GM21619 (cell line): ENCODE results near the gene FAM3A.
A peak's percentile ranks its signal among the peaks of the same experiment; 100 is the strongest.

Source experiments
- ATAC-seq: cut with Tn5 transposase; IDR thresholded peaks from one replicate; pipeline ENCODE4 v1.9.1; 2021; ENCODE audit not compliant: unreplicated experiment

The FAM3A gene

DNA sequence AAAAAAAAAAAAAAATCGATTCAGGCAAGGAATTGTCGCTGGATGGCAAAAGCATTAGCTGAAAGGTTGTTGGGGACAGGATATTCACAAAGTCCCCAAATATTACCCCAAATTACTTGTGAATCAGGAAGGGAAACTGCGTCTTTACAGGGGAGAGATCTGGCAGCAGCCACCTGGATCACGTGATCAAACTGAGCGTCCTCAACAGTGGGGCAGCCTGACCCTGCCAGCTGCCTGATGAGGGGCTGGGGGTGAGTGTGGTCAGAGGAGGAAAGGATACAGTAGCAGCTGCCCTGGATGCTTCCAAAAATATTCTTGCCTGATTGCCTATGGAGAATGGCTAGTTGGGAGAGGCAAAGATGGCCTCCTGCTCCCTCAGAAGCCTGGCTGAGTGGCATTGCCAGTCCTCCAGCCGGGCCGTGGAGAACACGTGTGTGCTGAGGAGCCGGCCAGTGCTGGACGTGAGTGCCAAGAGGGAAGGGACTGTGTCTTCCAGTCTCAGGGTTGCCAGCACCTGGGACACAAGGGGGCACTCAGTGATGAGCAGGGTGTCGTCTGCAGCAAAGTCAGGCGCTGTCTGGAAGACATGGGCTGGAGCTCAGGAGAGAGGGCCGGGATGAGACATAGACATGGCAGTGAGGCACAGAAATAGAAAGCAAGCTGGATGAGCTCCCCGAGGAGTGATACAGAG is 34.0 kb downstream of the FAM3A start:
- ATAC-seq = no peak

DNA sequence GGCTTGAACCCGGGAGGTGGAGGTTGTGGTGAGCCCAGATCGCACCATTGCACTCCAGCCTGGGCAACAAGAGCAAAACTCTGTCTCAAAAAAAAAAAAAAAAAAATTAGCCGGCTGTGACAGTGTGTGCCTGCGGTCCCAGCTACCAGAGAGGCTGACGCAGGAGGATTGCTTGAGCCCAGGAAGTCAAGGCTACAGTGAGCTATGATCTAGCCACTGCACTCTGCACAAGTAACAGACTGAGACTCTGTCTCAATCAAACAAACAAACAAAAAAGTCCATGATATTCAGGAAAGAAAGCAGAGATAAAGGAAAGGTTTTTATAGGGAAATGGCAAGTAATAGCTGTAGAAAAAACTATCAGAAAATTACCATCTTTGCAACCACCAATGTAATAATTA is 34.8 kb downstream of the FAM3A start:
- no peak for ATAC-seq

DNA sequence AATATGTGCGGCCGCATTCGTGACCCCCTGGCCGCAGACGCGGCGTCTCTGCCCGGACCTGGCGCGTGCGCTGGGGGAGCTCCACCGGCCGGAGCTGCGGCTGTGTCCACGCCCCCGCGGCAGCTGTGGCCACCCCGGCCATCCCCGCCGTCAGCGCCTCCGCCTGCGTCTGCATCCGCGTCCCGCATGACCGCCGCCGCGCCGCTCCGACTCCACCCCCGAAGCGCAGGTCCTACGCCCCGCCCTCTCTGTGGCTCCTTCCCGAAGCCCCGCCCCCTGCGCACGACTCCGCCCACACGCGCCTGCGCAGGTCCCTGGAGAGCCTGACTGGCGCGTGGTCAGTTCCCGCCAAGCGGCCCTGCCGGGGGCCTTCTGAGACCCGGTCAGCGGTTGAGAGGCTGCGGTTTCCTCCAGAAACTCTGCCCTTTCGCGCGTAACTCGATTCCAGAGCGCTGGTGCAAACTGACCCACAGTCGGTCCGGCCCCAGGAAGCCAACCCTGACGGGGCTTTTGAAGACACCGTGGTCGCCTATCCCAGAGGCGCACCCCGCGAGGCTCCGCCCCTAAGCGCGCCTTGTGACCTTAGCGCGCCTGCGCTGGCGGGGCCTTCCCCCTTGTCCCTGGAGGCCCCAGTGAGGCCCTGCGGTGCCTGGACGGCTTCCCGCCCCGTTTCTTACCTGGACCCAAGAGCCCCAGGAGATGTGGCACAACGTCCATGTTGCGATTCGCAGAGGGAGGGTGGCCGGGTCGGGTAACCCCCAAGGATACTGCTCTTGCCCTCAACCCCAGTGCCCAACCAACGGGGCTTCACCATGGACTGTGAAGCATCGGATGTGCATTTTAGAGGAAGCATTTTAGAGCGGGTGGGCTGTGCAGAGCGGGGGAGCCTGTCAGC is 37.1 kb downstream of the FAM3A start, which contains the start of gene LAGE3:
LAGE3 (minus strand) TSS at position 554 of the 895 bp plus-strand sequence; CDS start at position 188, 366 bp downstream.
- ATAC-seq = peak; percentile 87

DNA sequence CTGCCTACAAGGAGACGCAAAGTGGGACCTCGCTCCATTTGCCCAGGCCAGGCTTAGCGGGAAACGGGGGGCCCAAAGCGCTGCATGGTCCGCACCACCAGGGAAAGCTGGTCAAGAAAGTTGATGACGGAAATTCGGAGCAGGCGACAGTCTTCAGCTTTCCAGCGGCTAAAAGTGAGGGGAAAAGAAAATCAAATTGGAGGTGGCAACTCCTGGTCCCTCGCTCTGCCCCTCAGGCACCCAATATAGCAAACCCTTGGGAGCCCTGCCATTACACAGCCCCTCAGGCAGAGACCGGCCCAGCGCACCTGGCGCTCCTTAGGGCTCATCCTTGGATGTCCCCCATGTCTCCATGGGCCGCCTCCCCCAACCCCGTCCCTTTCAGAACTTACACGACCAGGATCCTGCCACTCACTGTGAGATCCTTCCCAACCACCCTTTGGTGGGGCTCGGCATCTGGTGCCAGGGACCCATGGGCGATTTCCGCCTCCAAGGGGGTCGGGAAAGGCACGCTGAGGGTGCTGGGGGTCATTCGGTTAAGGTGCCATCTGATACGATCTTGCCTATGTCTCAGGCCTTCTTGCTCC is 38.0 kb downstream of the FAM3A start:
- no peak for ATAC-seq

DNA sequence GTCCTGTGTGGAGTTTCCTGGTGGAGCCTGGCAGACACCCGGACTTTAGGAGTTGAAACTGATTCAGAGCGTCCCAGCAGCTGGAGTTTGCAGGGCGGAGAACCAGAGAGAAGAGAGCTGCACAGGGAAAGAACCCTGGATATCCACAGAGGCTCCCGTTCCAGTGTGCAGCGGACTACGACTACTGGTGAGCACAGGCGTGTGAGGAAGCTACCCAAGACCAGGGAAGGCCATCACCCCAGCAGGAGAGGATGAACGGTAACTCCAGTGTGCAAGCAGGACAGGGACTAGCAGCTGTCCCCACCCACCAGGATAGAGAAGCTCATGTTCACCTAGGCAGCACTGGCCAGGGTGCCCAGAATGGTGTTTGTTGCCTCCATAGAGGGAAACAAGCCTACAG is 39.2 kb downstream of the FAM3A start:
- ATAC-seq = no peak

DNA sequence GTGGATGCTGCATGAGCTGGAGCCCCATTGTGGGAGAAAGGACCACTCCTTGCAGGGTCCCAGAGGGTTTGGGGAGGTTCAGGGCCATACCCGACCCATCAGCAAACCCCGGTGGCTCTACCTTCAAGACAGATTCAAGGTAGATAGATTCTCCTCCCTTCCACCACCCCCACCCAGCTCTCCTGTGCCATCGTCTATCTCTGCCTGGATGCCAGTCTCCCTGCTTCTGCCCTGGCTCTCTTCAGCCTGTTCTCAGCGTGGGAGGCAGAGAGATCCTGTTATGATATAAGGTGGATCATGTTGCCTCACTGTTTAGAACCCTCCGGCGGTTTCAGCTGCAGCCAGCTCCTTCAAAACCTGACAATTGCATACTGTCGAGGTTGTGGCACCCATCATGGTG is 42.3 kb downstream of the FAM3A start:
- ATAC-seq = no peak

DNA sequence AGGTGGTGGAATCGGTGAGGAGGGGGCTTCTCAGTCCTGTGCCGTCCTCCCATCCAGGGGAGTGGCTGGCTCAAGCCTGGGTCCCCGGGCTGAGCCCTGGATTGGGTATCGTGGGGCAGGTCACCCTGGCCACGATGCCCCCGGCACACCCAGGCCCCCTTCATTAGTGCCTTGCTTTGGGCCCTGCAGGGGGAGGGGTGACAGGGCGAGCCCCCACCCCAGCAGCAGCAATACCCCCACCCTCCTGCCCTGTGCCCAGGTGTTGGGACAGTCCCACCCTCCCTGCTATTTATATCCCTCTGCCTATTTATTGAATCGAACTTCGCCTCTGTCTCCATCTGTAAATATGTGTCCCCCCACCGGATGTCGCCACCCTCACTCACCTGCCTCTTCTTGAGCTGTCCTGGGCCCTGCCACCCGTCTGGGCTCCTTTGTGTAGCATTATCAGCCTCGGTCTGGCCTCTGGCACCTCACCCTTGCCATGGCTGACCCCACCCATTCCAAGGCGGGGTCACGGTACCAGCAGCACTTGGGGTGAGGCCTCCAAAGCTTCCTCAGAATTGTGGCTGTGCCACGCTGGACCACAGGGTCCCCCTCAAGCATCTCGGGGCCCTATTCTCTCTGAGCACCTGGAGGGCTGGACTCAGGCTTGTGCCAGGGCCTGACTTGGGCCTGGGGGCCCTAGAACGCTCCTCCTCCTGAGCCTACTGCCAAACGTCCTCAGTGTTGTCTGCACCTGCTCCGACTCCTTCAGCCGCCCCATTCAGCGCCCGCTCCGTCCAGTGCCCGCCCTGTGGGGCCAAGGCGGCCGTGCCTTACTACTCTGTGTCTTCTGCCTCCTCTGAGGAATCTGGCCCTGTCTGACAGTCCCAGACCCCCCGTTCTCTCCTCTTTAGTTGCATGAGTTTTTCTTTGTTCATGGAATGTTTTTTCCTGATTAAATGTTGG is 43.1 kb downstream of the FAM3A start:
- no peak for ATAC-seq

DNA sequence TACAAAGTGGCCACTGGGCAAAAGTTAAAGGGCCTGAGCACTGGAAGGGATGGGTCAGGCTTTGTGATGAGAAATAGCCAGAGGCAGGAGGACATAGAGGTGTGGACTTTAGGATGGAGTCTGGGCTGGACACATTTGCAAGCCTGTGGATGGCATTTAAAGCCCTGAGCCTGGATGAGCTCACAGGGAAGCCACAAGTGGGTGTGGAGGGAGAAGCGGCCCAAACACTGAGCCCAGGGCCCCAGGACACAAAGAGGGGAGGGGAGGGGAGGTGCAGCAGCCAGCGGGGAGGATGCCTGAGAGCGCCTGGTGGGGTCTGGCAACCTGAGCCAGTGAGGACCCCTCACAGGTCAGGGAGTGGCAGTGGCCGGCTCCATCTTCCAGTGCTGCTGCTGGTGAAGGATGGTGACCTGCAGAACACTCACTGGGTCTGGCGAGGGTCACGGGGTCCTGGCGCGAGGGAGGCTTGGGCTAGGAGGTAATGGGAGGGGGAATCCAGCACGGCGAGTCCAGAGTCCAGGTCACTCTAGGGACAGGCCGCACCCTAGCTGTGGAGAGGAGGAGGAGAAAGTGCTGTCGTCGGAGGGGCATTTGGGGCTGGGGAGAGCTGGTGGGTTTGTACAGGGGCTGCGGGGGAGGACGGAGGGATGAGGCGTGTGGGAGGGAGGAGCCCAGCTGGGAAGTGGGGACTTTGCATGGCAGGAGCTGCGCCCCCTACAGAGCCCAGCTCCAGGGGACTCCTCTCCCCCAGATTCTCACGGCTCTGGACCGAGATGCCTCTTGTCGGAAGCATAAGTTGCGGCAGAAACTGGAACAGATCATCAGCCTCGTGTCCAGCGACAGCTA is 44.0 kb downstream of the FAM3A start:
- no peak for ATAC-seq

DNA sequence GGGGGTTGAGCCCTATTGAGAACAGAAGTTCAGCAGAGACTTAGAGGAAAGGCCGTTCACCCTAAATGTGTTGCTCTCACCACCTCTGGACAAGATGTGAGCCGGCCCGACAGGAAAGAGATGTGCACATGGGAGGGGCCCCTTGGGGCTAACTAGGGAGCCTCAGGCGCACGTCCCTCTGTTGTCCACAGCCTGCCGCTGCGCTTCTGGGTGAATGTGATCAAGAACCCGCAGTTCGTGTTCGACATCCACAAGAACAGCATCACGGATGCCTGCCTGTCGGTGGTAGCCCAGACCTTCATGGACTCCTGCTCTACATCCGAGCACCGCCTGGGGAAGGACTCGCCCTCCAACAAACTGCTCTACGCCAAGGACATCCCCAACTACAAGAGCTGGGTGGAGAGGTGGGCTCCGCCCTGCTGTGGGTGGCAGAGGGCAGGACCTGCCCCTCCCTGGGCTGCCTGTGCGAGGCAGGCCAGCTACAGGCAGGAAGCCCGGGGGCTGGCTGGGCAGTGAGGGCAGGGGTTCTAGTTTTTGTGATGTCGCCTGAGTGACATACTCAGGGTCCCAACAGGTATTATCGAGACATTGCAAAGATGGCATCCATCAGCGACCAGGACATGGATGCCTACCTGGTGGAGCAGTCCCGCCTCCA is 45.0 kb downstream of the FAM3A start:
- ATAC-seq = no peak

DNA sequence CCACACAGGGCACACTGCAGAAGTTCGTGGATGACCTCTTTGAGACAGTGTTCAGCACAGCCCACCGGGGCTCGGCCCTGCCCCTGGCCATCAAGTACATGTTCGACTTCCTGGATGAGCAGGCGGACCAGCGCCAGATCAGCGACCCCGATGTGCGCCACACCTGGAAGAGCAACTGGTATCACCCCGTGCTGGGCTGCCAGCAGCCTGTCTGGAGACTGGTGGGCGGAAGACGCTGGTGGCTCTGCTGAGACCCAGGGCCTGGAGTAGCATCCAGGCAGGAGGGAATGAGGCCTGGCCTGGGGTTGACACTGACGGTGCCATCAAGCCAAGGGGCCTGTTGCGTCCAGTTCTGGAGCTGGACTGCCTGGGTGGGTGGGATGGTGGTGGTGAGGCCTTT is 45.6 kb downstream of the FAM3A start:
- no peak for ATAC-seq

DNA sequence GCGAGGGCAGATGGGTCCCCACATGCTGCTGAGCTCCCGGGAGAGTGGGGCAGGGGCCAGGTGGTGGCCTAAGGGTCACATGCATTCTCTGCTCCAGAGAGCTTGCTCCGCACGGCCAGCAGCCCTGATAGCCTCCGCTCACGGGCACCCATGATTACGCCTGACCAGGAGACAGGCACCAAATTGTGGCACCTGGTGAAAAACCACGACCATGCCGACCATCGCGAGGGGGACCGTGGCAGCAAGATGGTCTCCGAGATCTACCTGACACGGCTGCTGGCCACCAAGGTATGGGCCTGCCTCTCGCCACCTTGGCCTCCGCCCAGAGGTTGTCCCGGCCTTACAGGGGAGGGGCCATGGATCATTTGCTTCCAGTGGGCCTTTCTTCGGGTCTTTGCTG is 46.2 kb downstream of the FAM3A start:
- no peak for ATAC-seq

DNA sequence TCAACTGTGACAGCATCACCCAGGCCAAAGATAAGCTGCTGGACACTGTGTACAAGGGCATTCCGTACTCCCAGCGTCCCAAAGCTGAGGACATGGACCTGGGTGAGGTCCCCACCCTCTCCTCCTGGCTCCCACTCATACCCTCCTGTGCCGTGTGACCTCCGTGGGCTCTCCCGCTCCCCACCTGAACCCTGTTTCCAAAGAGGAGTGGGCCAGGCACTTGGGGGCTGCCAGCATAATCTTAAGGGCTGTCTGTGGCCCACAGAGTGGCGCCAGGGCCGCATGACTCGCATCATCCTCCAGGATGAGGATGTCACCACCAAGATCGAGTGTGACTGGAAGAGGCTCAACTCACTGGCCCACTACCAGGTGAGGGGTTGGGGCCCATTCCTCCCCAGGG is 46.9 kb downstream of the FAM3A start:
- no peak for ATAC-seq

DNA sequence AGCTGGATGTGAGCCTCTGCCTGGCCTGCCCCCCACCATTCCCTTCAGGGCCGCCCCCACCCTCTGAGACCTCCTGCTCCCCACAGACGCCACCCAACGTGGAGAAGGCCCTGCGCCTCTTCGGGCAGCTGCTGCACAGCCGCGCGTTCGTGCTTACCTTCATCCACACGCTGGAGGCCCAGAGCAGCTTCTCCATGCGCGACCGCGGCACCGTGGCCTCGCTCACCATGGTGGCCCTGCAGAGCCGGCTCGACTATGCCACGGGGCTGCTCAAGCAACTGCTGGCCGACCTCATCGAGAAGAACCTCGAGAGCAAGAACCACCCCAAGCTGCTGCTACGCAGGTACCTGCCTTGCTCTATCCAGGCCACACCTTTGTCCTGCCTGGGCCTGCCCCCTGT is 47.8 kb downstream of the FAM3A start:
- no peak for ATAC-seq

DNA sequence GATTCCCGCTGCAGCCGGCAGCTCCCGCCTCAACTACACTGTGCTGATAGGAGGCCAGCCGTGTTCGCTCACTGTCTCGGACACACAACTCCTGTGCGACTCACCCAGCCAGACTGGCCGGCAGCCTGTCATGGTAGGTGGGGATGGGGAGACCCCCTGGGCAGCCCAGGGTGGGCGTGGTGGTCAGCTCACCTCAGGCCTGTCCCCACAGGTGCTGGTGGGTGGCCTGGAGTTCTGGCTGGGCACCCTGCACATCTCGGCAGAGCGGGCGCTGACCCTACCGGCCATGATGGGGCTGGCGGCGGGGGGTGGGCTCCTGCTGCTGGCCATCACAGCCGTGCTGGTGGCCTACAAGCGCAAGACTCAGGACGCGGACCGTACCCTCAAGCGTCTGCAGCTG is 48.5 kb downstream of the FAM3A start:
- no peak for ATAC-seq

DNA sequence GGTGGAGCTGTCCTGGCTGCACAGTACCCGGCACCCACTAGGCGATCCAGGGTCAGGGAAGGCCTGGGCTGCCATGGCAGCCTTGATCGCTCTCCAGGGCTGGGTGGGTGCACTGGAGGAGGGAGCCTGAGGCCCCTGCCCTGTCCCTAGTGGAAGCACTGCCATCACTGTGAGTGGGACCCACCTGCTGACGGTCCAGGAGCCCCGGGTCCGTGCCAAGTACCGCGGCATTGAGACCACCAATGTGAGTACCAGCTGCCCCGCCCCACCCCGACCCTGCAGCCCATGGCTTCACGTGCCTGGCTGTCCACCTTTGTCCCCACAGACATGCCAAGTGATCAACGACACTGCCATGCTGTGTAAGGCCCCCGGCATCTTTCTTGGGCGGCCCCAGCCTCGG is 49.1 kb downstream of the FAM3A start:
- no peak for ATAC-seq

DNA sequence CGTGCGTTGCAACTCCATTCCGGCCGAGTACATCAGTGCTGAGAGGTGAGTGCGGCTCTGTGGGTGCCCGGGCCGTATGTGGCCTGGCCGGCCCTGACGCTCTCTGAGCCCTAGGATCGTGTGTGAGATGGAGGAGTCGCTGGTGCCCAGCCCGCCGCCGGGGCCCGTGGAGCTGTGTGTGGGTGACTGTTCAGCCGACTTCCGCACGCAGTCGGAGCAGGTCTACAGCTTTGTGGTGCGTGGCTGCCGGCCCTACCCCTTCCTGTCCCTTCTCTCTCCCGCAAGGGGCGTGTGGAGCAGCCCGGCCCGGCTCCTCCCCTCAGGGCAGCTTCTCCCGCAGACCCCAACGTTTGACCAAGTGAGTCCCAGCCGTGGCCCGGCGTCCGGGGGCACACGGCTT is 50.0 kb downstream of the FAM3A start:
- ATAC-seq = no peak

DNA sequence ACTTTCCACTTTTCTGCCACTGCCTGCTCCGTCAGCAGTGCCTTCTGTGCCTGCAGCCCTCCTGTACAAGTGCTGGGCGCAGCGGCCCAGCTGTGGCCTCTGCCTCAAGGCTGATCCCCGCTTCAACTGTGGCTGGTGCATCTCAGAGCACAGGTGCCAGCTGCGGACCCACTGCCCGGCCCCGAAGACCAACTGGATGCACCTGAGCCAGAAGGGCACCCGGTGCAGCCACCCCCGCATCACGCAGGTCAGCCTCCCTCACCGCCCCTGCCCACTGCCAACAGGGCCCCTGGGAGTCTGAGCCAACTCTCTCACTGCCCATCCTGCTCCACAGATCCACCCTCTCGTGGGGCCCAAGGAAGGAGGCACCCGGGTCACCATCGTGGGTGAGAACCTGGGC is 50.4 kb downstream of the FAM3A start:
- no peak for ATAC-seq

DNA sequence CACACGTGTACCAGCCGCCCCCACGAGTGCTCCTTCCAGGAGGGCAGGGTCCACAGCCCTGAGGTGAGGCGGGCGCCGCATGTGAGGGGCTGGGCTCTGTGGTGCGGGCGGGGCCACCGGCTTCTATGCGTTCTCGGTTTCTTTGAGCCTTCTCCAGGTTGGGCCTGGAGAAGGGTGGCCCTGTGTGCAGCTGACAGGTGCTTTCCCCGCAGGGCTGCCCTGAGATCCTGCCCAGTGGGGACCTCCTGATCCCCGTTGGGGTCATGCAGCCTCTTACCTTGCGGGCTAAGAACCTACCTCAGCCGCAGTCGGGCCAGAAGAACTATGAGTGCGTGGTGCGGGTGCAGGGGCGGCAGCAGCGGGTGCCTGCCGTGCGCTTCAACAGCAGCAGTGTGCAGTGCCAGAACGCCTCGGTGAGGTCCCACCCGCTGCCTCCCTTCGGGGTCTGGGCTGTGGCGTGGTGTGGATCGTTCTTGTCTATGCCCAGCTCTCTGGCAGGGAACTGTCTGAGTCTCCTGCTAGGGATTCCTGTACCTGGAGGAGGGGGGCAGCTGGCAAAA is 51.1 kb downstream of the FAM3A start:
- ATAC-seq = no peak

DNA sequence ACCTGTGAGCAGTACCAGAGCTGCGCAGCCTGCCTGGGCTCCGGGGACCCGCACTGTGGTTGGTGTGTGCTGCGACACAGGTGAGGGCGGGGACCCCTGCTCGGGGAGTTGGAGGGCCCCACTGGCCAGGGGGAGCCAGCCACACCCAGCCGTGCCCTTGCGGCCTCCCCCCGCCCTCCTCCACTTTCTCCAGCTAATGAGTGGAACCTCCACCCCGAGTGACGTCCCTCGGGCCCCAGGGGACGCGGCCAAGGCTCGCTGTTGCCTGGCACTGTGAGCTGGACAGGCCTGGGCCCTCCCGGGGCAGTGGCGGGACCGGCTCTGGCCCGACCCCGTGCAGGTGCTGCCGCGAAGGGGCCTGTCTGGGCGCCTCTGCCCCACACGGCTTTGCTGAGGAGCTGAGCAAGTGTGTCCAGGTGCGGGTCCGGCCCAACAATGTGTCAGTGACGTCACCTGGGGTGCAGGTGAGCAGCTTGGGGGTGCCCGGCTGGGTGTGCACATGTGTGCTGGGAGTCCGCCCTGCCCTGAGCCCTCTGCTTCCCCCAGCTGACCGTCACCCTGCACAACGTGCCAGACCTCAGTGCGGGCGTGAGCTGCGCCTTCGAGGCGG is 52.3 kb downstream of the FAM3A start:
- ATAC-seq = no peak
